SK-N-SH treated with all-trans-retinoic acid at 6 μM for 48 hours (cell line): ENCODE data around the gene ZBTB16.

Source experiments
- ARNTL ChIP-seq: fragments of 450-650 bp; formaldehyde crosslinking; IDR thresholded peaks from 2 replicates; pipeline ENCODE4 v1.5.0; 2020; ENCODE audit warnings: low read depth, mild to moderate bottlenecking, moderate library complexity, borderline replicate concordance
- ZNF70 ChIP-seq: fragments of 450-650 bp; formaldehyde crosslinking; IDR thresholded peaks from 2 replicates; pipeline ENCODE4 v1.5.0; 2020; ENCODE audit warnings: mild to moderate bottlenecking, moderate library complexity
- TF ChIP-seq, protein P1 (sequence below): fragments of 250-450 bp; sonication (Bioruptor Pico); IDR thresholded peaks from 2 replicates; pipeline ENCODE4 v1.8.0; 2020; ENCODE audit warnings: mild to moderate bottlenecking, moderate library complexity, borderline replicate concordance
- TF ChIP-seq, protein P2 (sequence below): fragments of 250-450 bp; sonication (Bioruptor Pico); IDR thresholded peaks from 2 replicates; pipeline ENCODE4 v1.5.1; 2020; ENCODE audit warnings: low read depth, mild to moderate bottlenecking, moderate library complexity

DNA sequence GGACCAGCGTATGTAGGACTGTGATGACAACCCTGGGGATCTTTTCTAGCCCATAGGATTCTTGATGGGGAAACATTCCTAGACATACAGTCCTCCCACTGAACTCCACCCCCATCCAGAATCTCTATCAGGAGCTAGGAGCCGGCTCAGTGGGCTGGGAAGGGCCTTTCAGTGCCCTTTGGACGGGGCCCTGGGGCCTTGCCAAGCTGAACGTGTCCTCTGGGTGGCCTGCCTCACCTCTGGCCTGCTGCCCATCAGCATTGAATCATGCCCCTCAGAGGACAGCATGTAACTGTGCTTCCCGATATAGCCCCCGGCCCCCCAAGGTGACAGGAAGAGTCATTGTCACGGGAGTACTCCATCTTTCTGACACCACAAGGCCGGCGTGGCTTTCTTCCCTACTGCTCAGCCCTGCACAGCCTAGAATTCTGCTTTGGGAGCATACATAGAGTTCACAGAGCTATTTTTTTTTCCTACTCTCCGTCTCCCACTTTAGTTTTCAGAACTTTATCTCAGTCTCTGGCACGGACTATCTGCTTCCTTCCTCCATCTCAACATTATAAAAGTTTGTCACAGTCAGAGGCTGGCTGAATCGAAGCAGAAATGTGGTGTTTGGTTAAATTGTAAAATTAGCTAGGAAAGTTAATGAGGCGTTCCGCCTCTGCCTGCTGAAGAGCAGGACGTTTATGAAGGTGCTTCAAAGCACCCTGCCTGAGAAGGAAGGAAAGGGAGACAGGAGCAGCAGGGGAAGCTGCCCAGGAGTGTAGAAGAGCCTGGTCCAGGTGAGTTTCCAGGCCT is 111.9 kb downstream of the ZBTB16 start:
- TF ChIP-seq ARNTL (CRISPR knock-in tag) (no peak), ZNF70 (CRISPR knock-in tag) (no peak)
- TF ChIP-seq, protein P1, sequence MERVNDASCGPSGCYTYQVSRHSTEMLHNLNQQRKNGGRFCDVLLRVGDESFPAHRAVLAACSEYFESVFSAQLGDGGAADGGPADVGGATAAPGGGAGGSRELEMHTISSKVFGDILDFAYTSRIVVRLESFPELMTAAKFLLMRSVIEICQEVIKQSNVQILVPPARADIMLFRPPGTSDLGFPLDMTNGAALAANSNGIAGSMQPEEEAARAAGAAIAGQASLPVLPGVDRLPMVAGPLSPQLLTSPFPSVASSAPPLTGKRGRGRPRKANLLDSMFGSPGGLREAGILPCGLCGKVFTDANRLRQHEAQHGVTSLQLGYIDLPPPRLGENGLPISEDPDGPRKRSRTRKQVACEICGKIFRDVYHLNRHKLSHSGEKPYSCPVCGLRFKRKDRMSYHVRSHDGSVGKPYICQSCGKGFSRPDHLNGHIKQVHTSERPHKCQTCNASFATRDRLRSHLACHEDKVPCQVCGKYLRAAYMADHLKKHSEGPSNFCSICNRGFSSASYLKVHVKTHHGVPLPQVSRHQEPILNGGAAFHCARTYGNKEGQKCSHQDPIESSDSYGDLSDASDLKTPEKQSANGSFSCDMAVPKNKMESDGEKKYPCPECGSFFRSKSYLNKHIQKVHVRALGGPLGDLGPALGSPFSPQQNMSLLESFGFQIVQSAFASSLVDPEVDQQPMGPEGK (CRISPR knock-in tag), result no peak
- TF ChIP-seq, protein P2, sequence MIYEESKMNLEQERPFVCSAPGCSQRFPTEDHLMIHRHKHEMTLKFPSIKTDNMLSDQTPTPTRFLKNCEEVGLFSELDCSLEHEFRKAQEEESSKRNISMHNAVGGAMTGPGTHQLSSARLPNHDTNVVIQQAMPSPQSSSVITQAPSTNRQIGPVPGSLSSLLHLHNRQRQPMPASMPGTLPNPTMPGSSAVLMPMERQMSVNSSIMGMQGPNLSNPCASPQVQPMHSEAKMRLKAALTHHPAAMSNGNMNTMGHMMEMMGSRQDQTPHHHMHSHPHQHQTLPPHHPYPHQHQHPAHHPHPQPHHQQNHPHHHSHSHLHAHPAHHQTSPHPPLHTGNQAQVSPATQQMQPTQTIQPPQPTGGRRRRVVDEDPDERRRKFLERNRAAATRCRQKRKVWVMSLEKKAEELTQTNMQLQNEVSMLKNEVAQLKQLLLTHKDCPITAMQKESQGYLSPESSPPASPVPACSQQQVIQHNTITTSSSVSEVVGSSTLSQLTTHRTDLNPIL (CRISPR knock-in tag), result no peak
